ENCODE measurements around the gene KRT77.

Gene KRT77

DNA sequence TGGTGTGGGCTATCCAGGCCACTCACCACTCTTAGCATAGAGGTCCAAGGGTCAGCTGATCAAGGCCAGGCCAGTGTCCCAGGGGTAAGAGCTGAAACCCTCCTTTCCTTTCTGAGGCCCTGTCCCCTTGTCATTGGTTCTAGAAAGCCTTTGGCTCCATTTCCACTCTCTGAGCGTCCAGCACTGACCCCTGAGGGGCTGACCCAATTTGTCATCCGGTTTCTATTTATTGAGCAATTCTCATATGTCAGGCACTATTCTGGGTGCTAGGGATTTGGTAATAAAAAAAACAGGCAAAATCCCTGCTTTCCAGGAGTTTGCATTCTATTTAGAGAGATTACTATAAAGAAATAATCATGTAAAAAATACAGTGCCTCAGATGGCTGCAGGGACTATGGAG is 3.4 kb downstream of the KRT77 start:
- no peaks in the 10 kb centered on the region for H3K36me3 ChIP-seq (ENCODE audit: control insufficient read depth, insufficient read depth, low read length)
- H3K27me3 ChIP-seq (ENCODE audit: control insufficient read depth, insufficient read depth, low read length): no peaks in the 10 kb centered on the region
- H3K9me3 ChIP-seq (ENCODE audit: control insufficient read depth, insufficient read depth, low read length): no peaks in the 10 kb centered on the region

DNA sequence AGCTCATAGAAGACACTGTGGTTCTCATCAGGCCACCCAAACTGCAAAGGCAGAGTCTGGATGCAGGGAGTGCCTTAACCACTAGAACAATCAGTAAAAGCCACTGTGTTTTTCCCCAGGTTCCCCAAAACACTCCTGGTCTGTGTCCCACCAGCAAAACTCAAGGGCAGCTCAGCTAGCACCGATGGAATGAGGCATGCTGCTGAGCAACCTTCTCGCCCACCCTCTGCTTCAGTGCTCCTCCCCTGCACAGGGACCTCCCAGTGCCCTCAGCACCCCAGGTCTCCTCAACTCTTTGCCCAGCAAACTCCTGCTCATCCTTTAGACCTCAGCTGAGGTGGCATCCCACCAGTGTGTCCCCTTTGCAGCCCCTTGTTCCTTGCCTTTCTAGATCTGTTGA is 4.0 kb downstream of the KRT77 start:
- no peaks in the 10 kb centered on the region for H3K27me3 ChIP-seq (ENCODE audit: control insufficient read depth, insufficient read depth, low read length)
- no peaks in the 10 kb centered on the region for H3K4me1 ChIP-seq (ENCODE audit: control insufficient read depth, insufficient read depth, low read length)
- H3K36me3 ChIP-seq (ENCODE audit: control insufficient read depth, insufficient read depth, low read length): no peaks in the 10 kb centered on the region
- H3K9ac ChIP-seq (ENCODE audit: low read depth, low read length): no peak overlapping the region
- no peaks in the 10 kb centered on the region for H3K9me3 ChIP-seq (ENCODE audit: control insufficient read depth, insufficient read depth, low read length)
- no peak overlapping the region for H3K4me3 ChIP-seq (ENCODE audit: low read depth, low read length)

More for the DNA sequence above, 3.4 kb downstream of the KRT77 start:
- no peaks in the 10 kb centered on the region for H3K4me1 ChIP-seq (ENCODE audit: control insufficient read depth, insufficient read depth, low read length)
- H3K9ac ChIP-seq (ENCODE audit: low read depth, low read length): no peak overlapping the region
- H3K4me3 ChIP-seq (ENCODE audit: low read depth, low read length): no peak overlapping the region

DNA sequence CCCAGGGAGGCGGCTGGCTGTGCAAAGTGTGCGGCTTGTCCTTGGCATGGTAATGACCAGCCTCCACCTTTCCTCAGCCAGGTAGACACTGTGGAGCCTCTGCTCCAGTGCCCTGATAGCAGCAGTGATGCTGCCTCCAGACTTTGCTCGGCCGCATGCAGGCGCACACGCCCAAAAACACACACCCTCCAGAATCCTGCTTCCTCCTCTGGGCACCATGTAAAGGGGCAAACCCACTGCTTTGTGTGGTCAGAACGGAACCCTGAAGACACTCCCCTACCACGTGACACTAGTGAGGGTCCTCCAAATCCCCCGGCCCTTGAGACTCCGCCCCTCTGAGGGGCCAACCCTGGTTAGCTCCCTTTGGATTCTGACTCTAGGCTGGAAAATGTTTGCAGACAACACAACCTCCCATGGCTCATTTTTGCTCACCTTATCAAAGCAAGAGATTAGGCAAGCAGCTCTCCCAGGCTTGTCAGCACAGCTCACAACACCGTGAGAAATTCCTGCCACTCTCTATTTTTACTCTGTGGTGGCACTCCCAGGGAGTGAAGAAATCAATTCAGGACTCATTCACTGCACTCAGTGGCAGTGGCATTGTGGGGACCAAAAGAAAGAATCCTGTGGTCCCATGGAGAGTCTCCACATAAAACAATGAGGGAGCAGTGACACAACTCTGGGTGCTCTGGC is 4.5 kb downstream of the KRT77 start:
- Histone ChIP-seq H3K9ac (ENCODE audit: low read depth, low read length) (no peak overlapping the region), H3K9me3 (ENCODE audit: control insufficient read depth, insufficient read depth, low read length) (no peaks in the 10 kb centered on the region), H3K4me1 (ENCODE audit: control insufficient read depth, insufficient read depth, low read length) (no peaks in the 10 kb centered on the region), H3K27me3 (ENCODE audit: control insufficient read depth, insufficient read depth, low read length) (no peaks in the 10 kb centered on the region), H3K4me3 (ENCODE audit: low read depth, low read length) (no peak overlapping the region), H3K36me3 (ENCODE audit: control insufficient read depth, insufficient read depth, low read length) (no peaks in the 10 kb centered on the region)

DNA sequence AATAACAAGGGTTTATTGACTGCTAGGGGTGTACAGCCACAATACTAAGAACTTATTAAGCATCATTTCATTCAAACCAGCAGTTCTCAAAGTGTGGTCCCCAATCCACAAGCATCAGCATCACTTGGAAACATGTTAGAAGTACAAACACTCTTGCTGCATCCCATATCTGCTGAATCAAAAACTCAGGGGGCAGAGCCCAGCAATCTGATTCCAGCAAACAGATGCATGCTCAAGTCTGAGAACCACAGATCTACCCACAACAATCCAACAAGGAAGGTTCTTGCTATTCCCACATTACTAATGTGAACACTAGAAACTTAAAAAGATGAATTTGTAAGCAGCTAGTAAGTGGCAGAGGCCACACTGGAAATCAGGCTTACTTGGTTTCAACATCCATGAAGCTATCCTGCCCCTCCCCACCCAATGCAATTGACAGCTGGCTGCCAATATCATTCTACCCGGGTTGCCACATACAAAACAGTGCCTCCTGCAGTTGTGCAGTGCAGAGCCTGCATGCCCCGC is 6.2 kb downstream of the KRT77 start:
- no peaks in the 10 kb centered on the region for H3K36me3 ChIP-seq (ENCODE audit: control insufficient read depth, insufficient read depth, low read length)
- H3K9me3 ChIP-seq (ENCODE audit: control insufficient read depth, insufficient read depth, low read length): no peaks in the 10 kb centered on the region
- no peak overlapping the region for H3K9ac ChIP-seq (ENCODE audit: low read depth, low read length)
- H3K27me3 ChIP-seq (ENCODE audit: control insufficient read depth, insufficient read depth, low read length): peaks cover 8% of the 10 kb centered on the region
- no peak overlapping the region for H3K4me3 ChIP-seq (ENCODE audit: low read depth, low read length)
- H3K4me1 ChIP-seq (ENCODE audit: control insufficient read depth, insufficient read depth, low read length): no peaks in the 10 kb centered on the region

DNA sequence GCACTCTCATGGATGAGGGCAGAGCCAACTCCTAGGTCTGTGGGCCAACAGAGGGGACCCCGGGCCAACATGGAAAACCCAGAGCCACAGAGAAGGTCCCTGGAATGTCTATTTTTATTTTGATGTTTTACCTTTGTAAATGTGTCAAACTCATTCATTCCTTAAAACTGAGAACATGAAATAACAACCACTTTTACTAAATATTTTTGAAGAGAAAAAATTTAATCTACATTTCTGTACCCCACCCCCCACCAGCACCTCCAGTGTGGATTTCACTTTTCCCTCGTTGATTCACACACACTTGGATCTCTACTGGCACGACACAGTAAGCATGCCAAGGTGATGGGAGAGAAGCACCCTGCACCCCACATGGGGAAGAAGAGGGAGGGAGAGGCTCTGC is 6.7 kb downstream of the KRT77 start:
- Histone ChIP-seq H3K9ac (ENCODE audit: low read depth, low read length) (no peak overlapping the region), H3K36me3 (ENCODE audit: control insufficient read depth, insufficient read depth, low read length) (no peaks in the 10 kb centered on the region), H3K4me1 (ENCODE audit: control insufficient read depth, insufficient read depth, low read length) (no peaks in the 10 kb centered on the region), H3K9me3 (ENCODE audit: control insufficient read depth, insufficient read depth, low read length) (no peaks in the 10 kb centered on the region), H3K27me3 (ENCODE audit: control insufficient read depth, insufficient read depth, low read length) (peaks cover 13% of the 10 kb centered on the region), H3K4me3 (ENCODE audit: low read depth, low read length) (no peak overlapping the region)

DNA sequence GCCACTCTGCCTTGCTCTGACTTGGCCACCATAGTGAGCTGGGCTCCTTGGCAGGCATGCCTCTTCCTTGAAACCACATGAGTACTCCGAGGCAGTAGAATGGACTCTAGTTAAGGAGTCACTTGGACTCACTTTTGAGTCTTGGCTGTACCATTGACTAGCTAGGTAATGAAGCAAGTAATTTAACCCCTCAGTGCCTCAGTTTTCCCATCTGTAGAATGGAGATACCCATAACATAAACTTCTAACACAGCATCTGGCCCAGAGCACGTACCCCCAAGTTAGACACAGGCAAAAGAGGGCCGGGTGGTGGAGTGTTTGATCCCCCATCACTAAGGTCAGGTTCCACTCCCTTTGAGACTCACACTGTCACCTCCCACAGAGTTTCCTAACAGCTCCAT is 8.3 kb downstream of the KRT77 start:
- H3K4me1 ChIP-seq (ENCODE audit: control insufficient read depth, insufficient read depth, low read length): no peaks in the 10 kb centered on the region
- no peaks in the 10 kb centered on the region for H3K36me3 ChIP-seq (ENCODE audit: control insufficient read depth, insufficient read depth, low read length)
- H3K9me3 ChIP-seq (ENCODE audit: control insufficient read depth, insufficient read depth, low read length): no peaks in the 10 kb centered on the region
- no peak overlapping the region for H3K9ac ChIP-seq (ENCODE audit: low read depth, low read length)
- peaks cover 26% of the 10 kb centered on the region for H3K27me3 ChIP-seq (ENCODE audit: control insufficient read depth, insufficient read depth, low read length)
- H3K4me3 ChIP-seq (ENCODE audit: low read depth, low read length): no peak overlapping the region

DNA sequence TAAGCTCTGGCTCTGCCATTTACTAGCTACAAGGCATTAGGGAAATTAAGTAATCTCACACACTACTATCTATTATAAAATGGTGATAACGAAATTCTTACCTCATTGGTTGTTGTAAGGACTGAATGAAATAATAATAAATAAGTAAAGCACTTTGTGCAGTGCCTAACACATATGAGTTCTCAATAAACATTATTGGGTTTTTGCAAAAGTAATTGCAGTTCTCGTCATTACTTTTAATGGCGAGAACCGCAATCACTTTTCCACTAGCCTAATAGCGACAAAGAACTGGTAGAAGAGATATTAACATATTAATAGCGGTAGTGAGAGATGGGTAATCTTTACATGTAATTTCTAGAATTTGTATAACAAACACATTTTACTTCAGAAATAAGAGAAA is 9.2 kb downstream of the KRT77 start:
- H3K27me3 ChIP-seq (ENCODE audit: control insufficient read depth, insufficient read depth, low read length): peaks cover 33% of the 10 kb centered on the region

DNA sequence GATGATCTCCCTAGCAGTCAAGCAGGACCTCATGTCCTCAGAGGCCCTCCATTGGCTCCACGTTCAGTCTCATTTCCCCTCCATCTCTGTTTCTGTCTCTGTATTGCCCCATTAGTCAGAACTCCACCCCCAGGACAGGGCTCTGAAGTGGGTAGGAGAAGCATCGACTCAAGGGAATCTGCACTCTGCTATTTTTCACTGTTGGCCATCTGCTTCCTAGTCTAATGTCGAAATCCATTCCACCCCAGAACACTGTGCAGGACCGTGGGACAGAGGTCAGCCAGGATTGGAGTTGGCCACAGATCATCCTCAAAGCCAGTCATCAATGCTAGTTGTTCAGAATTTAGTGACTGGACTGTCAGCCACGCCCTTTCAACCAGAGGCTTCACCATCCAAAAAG is 10.1 kb downstream of the KRT77 start:
- Histone ChIP-seq H3K36me3 (ENCODE audit: control insufficient read depth, insufficient read depth, low read length) (no peaks in the 10 kb centered on the region), H3K9me3 (ENCODE audit: control insufficient read depth, insufficient read depth, low read length) (no peaks in the 10 kb centered on the region), H3K9ac (ENCODE audit: low read depth, low read length) (no peak overlapping the region), H3K4me1 (ENCODE audit: control insufficient read depth, insufficient read depth, low read length) (no peaks in the 10 kb centered on the region), H3K4me3 (ENCODE audit: low read depth, low read length) (no peak overlapping the region), H3K27me3 (ENCODE audit: control insufficient read depth, insufficient read depth, low read length) (peaks cover 33% of the 10 kb centered on the region)

More for the DNA sequence above, 9.2 kb downstream of the KRT77 start:
- no peak overlapping the region for H3K9ac ChIP-seq (ENCODE audit: low read depth, low read length)
- no peaks in the 10 kb centered on the region for H3K4me1 ChIP-seq (ENCODE audit: control insufficient read depth, insufficient read depth, low read length)
- no peaks in the 10 kb centered on the region for H3K36me3 ChIP-seq (ENCODE audit: control insufficient read depth, insufficient read depth, low read length)
- H3K9me3 ChIP-seq (ENCODE audit: control insufficient read depth, insufficient read depth, low read length): no peaks in the 10 kb centered on the region
- no peak overlapping the region for H3K4me3 ChIP-seq (ENCODE audit: low read depth, low read length)

DNA sequence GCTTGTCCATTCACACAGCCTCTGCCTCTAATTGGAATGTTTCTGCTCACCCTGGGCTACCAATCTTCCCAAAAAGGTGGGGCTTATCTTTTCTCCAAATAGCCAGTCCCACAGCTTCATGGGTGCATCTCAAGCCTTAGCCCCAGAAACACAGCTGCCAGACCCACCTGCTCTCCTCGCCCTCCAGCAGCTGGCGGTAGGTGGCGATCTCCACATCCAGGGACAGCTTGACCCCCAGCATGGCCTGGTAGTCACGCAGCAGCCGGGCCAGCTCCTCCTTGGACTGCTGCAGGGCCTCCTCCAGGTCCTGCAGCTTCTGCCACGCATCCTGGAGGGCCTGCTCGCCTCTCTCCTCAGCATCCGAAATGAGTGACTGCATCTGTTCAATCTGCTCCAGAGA is 11.1 kb downstream of the KRT77 start:
- Histone ChIP-seq H3K4me3 (ENCODE audit: low read depth, low read length) (no peak overlapping the region), H3K27me3 (ENCODE audit: control insufficient read depth, insufficient read depth, low read length) (peaks cover 33% of the 10 kb centered on the region), H3K9me3 (ENCODE audit: control insufficient read depth, insufficient read depth, low read length) (no peaks in the 10 kb centered on the region), H3K36me3 (ENCODE audit: control insufficient read depth, insufficient read depth, low read length) (no peaks in the 10 kb centered on the region), H3K9ac (ENCODE audit: low read depth, low read length) (no peak overlapping the region), H3K4me1 (ENCODE audit: control insufficient read depth, insufficient read depth, low read length) (no peaks in the 10 kb centered on the region)

DNA sequence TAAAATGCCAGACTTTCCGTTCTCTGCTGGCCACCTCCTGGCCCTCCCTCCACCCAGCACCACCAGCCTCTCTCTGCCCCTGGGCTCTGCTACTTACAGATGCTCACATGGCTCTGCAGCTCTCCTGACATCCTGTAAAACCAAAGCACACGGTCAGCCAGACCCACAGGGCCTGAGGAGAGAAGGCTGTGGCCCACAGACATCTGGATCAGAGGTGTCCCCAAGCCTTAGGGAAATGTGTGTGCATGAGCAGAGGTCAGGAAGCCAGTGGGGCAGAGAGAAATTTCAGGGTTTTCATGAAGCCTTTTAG is 11.5 kb downstream of the KRT77 start:
- peaks cover 33% of the 10 kb centered on the region for H3K27me3 ChIP-seq (ENCODE audit: control insufficient read depth, insufficient read depth, low read length)
- no peaks in the 10 kb centered on the region for H3K9me3 ChIP-seq (ENCODE audit: control insufficient read depth, insufficient read depth, low read length)
- H3K4me1 ChIP-seq (ENCODE audit: control insufficient read depth, insufficient read depth, low read length): no peaks in the 10 kb centered on the region
- no peak overlapping the region for H3K9ac ChIP-seq (ENCODE audit: low read depth, low read length)
- H3K4me3 ChIP-seq (ENCODE audit: low read depth, low read length): no peak overlapping the region
- H3K36me3 ChIP-seq (ENCODE audit: control insufficient read depth, insufficient read depth, low read length): no peaks in the 10 kb centered on the region

DNA sequence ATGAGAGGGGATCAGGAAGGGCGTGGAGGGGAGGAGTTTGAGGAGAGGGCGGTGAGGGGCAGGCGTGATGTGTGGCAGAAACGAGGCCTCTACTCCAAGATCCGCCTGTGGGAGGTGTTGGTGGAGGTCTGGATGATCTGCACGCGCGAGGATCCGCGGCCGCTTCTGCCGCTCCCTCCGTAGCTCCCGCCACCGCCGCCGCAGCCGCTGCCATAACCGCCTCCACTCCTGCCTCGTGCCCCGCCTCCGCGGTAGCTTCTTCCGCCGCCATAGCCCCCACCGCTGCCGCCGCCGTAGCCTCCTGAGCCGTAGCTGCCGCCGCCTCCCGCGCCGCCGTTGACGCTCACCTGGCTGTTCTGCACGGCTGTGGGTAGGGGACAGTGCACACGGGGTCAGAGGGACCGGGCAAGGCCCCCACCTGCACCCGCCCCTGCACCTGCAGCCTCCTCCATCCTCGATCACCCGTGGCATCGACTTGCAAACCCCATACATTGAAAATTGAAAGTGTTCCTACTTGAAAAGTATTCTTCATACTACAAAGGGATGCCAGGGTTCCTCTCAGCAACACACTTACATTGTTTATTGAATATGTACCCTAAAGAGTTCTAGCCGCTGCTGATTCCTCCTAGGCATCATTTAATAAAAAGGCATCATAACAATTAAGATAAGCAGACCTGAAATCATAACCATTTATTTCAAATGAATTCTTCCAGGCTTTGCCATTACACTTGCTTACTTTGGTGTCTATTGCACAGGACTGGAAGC is 12.1 kb downstream of the KRT77 start:
- H3K4me3 ChIP-seq (ENCODE audit: low read depth, low read length): peak overlapping the region; percentile 50
- peak overlapping the region; percentile 38 for H3K9ac ChIP-seq (ENCODE audit: low read depth, low read length)
- H3K36me3 ChIP-seq (ENCODE audit: control insufficient read depth, insufficient read depth, low read length): no peaks in the 10 kb centered on the region
- no peaks in the 10 kb centered on the region for H3K4me1 ChIP-seq (ENCODE audit: control insufficient read depth, insufficient read depth, low read length)
- H3K27me3 ChIP-seq (ENCODE audit: control insufficient read depth, insufficient read depth, low read length): peaks cover 36% of the 10 kb centered on the region
- no peaks in the 10 kb centered on the region for H3K9me3 ChIP-seq (ENCODE audit: control insufficient read depth, insufficient read depth, low read length)

Data from iPS-15b (cell line).